BE2C (cell line): ENCODE measurements around the gene DPY19L3.

Source experiments
- DNase-seq: peaks from one replicate; pipeline ENCODE4 v3.0.0-alpha.2; 2020
- H3K27me3 ChIP-seq: fragments of 250-450 bp; sonication (Bioruptor Pico); 2 replicates; pipeline ENCODE4 v1.5.1; 2020; ENCODE audit warnings: mild to moderate bottlenecking
- H3K36me3 ChIP-seq: fragments of 250-450 bp; sonication (Bioruptor Pico); 2 replicates; pipeline ENCODE4 v1.5.1; 2020; ENCODE audit warnings: mild to moderate bottlenecking
- H3K4me1 ChIP-seq: fragments of 250-450 bp; sonication (Bioruptor Pico); 2 replicates; pipeline ENCODE4 v1.5.1; 2020
- H3K4me3 ChIP-seq: 2 replicates; pipeline ENCODE4 v1.5.1; 2011; ENCODE audit warnings: low read depth, low read length
- H3K9me3 ChIP-seq: fragments of 250-450 bp; sonication (Bioruptor Pico); 2 replicates; pipeline ENCODE4 v1.5.1; 2020
- TF ChIP-seq, protein P1 (sequence below): IDR thresholded peaks from 2 replicates; pipeline ENCODE4 v1.5.1; 2012; ENCODE audit warnings: mild to moderate bottlenecking, low read depth, low read length

DPY19L3 gene

GRCh38 chr19:32530773-32531172 is 125.2 kb downstream of the DPY19L3 start:
- no peaks in the 10 kb centered on the region for H3K27me3 ChIP-seq
- no peaks in the 10 kb centered on the region for H3K9me3 ChIP-seq
- TF ChIP-seq, protein P1, sequence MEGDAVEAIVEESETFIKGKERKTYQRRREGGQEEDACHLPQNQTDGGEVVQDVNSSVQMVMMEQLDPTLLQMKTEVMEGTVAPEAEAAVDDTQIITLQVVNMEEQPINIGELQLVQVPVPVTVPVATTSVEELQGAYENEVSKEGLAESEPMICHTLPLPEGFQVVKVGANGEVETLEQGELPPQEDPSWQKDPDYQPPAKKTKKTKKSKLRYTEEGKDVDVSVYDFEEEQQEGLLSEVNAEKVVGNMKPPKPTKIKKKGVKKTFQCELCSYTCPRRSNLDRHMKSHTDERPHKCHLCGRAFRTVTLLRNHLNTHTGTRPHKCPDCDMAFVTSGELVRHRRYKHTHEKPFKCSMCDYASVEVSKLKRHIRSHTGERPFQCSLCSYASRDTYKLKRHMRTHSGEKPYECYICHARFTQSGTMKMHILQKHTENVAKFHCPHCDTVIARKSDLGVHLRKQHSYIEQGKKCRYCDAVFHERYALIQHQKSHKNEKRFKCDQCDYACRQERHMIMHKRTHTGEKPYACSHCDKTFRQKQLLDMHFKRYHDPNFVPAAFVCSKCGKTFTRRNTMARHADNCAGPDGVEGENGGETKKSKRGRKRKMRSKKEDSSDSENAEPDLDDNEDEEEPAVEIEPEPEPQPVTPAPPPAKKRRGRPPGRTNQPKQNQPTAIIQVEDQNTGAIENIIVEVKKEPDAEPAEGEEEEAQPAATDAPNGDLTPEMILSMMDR: no peak
- no peak for DNase-seq
- no peak overlapping the region for H3K4me3 ChIP-seq
- H3K4me1 ChIP-seq: no peaks in the 10 kb centered on the region
- no peaks in the 10 kb centered on the region for H3K36me3 ChIP-seq

DNA sequence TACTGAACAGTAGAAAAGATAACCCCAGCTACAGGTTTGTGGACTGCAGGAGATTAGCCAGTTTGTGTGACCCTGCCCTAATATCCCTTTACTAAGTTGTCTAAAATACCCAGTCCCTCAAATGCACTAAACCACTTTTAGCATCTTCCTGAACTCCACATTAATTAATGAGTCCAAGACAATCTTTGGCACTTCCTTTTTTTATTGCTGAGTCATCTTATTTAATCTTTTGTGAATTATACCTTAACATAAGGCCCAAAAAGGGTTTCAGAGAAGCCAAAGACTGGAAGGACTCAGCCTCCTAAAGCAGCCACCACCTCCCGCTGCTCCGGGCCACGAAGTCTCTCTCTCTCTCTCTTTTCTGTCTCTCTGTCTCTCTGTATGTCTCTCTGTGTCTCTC is 126.7 kb downstream of the DPY19L3 start:
- Histone ChIP-seq H3K9me3 (no peaks in the 10 kb centered on the region), H3K36me3 (no peaks in the 10 kb centered on the region), H3K4me3 (no peak overlapping the region), H3K27me3 (no peaks in the 10 kb centered on the region), H3K4me1 (no peaks in the 10 kb centered on the region)
- DNase-seq: no peak
- TF ChIP-seq, protein P1: no peak
